ENCODE results near the gene RAI1.

RAI1 gene

GRCh38 chr17:17820046-17820445, 138.8 kb downstream of the RAI1 start:
- no peak for DNase-seq

GRCh38 chr17:17820463-17821158, 139.4 kb downstream of the RAI1 start:
- DNase-seq, result no peak

- DNase-seq, result no peak
Observed at GRCh38 chr17:17822189-17822588, 140.9 kb downstream of the RAI1 start.

- DNase-seq, result no peak
Observed at GRCh38 chr17:17822616-17823015, 141.4 kb downstream of the RAI1 start.

- peak; percentile 86 to 91 for DNase-seq
Observed at GRCh38 chr17:17823433-17824118, 142.3 kb downstream of the RAI1 start.

- peak; percentile 12 to 55 for DNase-seq
Observed at GRCh38 chr17:17824119-17824782, 143.0 kb downstream of the RAI1 start.

- no peak for DNase-seq
Observed at GRCh38 chr17:17824783-17825614, 143.7 kb downstream of the RAI1 start.

GRCh38 chr17:17826342-17826713, 145.1 kb downstream of the RAI1 start:
- no peak for DNase-seq

- no peak for DNase-seq
Observed at GRCh38 chr17:17826942-17827785, 145.9 kb downstream of the RAI1 start.

- no peak for DNase-seq
Observed at GRCh38 chr17:17827826-17828621, 146.8 kb downstream of the RAI1 start.

GRCh38 chr17:17830269-17830567, 149.0 kb downstream of the RAI1 start:
- no peak for DNase-seq

- DNase-seq, result no peak
Observed at GRCh38 chr17:17830740-17831207, 149.5 kb downstream of the RAI1 start.

GRCh38 chr17:17831208-17832031, 150.2 kb downstream of the RAI1 start:
- no peak for DNase-seq

GRCh38 chr17:17832032-17832363, 150.7 kb downstream of the RAI1 start:
- no peak for DNase-seq

- DNase-seq, result no peak
Observed at GRCh38 chr17:17833658-17834357, 152.6 kb downstream of the RAI1 start.

GRCh38 chr17:17834974-17835373, 153.7 kb downstream of the RAI1 start:
- DNase-seq, result no peak

- no peak for DNase-seq
Observed at GRCh38 chr17:17835415-17836249, 154.4 kb downstream of the RAI1 start.

- peak; percentile 97 for DNase-seq
Observed at GRCh38 chr17:17836250-17836817, 155.1 kb downstream of the RAI1 start.
